H1 (cell line): ENCODE measurements around the gene RPL36A. TPM values are rescaled to one million over a fixed set of nuclear protein-coding genes. Genes with fewer than 3 reads are reported as not detected.

Source experiments
- BCL11A ChIP-seq, 2 experiments: IDR thresholded peaks; one replicate each; pipeline ENCODE4 v1.6.1; 2011; ENCODE audit warnings: low read depth in 2 of 2, low read length in 2 of 2, mild to moderate bottlenecking in 2 of 2
- CEBPB ChIP-seq: IDR thresholded peaks from 2 replicates; pipeline ENCODE4 v1.6.1; 2012; ENCODE audit warnings: low read depth, low read length
- CTBP2 ChIP-seq: IDR thresholded peaks from 2 replicates; pipeline ENCODE4 v1.7.0; 2011; ENCODE audit warnings: borderline replicate concordance, mild to moderate bottlenecking, moderate library complexity, mixed read lengths, low read length; ENCODE audit not compliant: insufficient read depth, insufficient read length
- GABPA ChIP-seq: IDR thresholded peaks from 2 replicates; pipeline ENCODE4 v1.6.1; 2011; ENCODE audit warnings: mild to moderate bottlenecking, low read length, moderate library complexity, borderline replicate concordance; ENCODE audit not compliant: insufficient read depth
- GTF2F1 ChIP-seq: IDR thresholded peaks from 2 replicates; pipeline ENCODE4 v1.6.1; 2012; ENCODE audit warnings: low read depth, low read length, improper control_type of control experiment, borderline replicate concordance
- TBP ChIP-seq: IDR thresholded peaks from 2 replicates; pipeline ENCODE4 v1.6.1; 2011; ENCODE audit warnings: low read depth, low read length, improper control_type of control experiment
- TCF12 ChIP-seq: IDR thresholded peaks from 2 replicates; pipeline ENCODE4 v1.6.1; 2011; ENCODE audit warnings: low read depth, mild to moderate bottlenecking, low read length
- polyA plus RNA-seq, 7 experiments: library from polyadenylated mRNA; depleted of rRNA in 3 of 7; stranded (reverse) in 5 of 7; unstranded in 2 of 7; fragments of >200 nt in 5 of 7; fragments of 200-250 nt in 2 of 7; gene quantifications; 1 replicate in 5 of 7; 2 replicates in 1 of 7; 4 replicates in 1 of 7; pipeline versions ENCODE4 v1.2.1 to v1.2.3, GENCODE V29; 2011 to 2013; ENCODE audit warnings: missing spikeins in 2 of 7, mixed read lengths in 2 of 7
- total RNA-seq: library from RNA; stranded (reverse); fragmentation: NEBNext Ultra II Directional; extraction: Animal tissue kit (Norgen Biotek cat#: 25700); gene quantifications from 2 replicates; pipeline ENCODE4 v1.2.1, GENCODE V29; 2021
- TF ChIP-seq, protein P1 (sequence below): IDR thresholded peaks from 2 replicates; pipeline ENCODE4 v1.6.1; 2012; ENCODE audit warnings: low read length, inconsistent platforms

RPL36A gene
- total and polyA plus RNA-seq, 2 of the 8 experiments (the other 6 are each of a cell fraction or from before 2014, with no cell fraction given), result 271 to 1,587 TPM

GRCh38 chrX:101398694-101399093 lies 7.9 kb downstream of the RPL36A start (continued):
- TF ChIP-seq GABPA, result no peak
- no peak for TF ChIP-seq TCF12
- TF ChIP-seq TBP, result no peak
- TF ChIP-seq GTF2F1, result no peak
- TF ChIP-seq, protein P1, sequence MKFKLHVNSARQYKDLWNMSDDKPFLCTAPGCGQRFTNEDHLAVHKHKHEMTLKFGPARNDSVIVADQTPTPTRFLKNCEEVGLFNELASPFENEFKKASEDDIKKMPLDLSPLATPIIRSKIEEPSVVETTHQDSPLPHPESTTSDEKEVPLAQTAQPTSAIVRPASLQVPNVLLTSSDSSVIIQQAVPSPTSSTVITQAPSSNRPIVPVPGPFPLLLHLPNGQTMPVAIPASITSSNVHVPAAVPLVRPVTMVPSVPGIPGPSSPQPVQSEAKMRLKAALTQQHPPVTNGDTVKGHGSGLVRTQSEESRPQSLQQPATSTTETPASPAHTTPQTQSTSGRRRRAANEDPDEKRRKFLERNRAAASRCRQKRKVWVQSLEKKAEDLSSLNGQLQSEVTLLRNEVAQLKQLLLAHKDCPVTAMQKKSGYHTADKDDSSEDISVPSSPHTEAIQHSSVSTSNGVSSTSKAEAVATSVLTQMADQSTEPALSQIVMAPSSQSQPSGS, result no peak
- no peak for TF ChIP-seq BCL11A (IDR thresholded peaks at IDR 0.05; ENCODE audit: low read depth in 2 of 2, low read length in 2 of 2)
- TF ChIP-seq CTBP2, result no peak
- no peak for TF ChIP-seq CEBPB
